ENCODE data around the gene TP63. TPM values are rescaled to one million over a fixed set of nuclear protein-coding genes. Genes with fewer than 3 reads are reported as not detected.

The TP63 gene
- total and polyA plus RNA-seq, 2 experiments from 2014 or later: not detected

- TF ChIP-seq, protein P1, sequence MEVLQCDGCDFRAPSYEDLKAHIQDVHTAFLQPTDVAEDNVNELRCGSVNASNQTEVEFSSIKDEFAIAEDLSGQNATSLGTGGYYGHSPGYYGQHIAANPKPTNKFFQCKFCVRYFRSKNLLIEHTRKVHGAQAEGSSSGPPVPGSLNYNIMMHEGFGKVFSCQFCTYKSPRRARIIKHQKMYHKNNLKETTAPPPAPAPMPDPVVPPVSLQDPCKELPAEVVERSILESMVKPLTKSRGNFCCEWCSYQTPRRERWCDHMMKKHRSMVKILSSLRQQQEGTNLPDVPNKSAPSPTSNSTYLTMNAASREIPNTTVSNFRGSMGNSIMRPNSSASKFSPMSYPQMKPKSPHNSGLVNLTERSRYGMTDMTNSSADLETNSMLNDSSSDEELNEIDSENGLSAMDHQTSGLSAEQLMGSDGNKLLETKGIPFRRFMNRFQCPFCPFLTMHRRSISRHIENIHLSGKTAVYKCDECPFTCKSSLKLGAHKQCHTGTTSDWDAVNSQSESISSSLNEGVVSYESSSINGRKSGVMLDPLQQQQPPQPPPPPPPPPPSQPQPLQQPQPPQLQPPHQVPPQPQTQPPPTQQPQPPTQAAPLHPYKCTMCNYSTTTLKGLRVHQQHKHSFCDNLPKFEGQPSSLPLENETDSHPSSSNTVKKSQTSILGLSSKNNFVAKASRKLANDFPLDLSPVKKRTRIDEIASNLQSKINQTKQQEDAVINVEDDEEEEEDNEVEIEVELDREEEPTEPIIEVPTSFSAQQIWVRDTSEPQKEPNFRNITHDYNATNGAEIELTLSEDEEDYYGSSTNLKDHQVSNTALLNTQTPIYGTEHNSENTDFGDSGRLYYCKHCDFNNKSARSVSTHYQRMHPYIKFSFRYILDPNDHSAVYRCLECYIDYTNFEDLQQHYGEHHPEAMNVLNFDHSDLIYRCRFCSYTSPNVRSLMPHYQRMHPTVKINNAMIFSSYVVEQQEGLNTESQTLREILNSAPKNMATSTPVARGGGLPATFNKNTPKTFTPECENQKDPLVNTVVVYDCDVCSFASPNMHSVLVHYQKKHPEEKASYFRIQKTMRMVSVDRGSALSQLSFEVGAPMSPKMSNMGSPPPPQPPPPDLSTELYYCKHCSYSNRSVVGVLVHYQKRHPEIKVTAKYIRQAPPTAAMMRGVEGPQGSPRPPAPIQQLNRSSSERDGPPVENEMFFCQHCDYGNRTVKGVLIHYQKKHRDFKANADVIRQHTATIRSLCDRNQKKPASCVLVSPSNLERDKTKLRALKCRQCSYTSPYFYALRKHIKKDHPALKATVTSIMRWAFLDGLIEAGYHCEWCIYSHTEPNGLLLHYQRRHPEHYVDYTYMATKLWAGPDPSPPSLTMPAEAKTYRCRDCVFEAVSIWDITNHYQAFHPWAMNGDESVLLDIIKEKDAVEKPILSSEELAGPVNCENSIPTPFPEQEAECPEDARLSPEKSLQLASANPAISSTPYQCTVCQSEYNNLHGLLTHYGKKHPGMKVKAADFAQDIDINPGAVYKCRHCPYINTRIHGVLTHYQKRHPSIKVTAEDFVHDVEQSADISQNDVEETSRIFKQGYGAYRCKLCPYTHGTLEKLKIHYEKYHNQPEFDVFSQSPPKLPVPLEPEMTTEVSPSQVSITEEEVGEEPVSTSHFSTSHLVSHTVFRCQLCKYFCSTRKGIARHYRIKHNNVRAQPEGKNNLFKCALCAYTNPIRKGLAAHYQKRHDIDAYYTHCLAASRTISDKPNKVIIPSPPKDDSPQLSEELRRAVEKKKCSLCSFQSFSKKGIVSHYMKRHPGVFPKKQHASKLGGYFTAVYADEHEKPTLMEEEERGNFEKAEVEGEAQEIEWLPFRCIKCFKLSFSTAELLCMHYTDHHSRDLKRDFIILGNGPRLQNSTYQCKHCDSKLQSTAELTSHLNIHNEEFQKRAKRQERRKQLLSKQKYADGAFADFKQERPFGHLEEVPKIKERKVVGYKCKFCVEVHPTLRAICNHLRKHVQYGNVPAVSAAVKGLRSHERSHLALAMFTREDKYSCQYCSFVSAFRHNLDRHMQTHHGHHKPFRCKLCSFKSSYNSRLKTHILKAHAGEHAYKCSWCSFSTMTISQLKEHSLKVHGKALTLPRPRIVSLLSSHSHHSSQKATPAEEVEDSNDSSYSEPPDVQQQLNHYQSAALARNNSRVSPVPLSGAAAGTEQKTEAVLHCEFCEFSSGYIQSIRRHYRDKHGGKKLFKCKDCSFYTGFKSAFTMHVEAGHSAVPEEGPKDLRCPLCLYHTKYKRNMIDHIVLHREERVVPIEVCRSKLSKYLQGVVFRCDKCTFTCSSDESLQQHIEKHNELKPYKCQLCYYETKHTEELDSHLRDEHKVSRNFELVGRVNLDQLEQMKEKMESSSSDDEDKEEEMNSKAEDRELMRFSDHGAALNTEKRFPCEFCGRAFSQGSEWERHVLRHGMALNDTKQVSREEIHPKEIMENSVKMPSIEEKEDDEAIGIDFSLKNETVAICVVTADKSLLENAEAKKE (CRISPR knock-in tag; IDR thresholded peaks at IDR 0.05): no peak
- TF ChIP-seq CREB1 (CRISPR knock-in tag; IDR thresholded peaks at IDR 0.05; ENCODE audit: low read depth) (no peak), ZNF331 (CRISPR knock-in tag; IDR thresholded peaks at IDR 0.05; ENCODE audit: low read depth) (no peak), ZNF114 (CRISPR knock-in tag; IDR thresholded peaks at IDR 0.05) (no peak), JUNB (IDR thresholded peaks at IDR 0.05; ENCODE audit: unreplicated experiment) (no peak), REST (IDR thresholded peaks at IDR 0.05; ENCODE audit: unreplicated experiment) (no peak), EZH2 (IDR thresholded peaks at IDR 0.05; ENCODE audit: low read depth, unreplicated experiment) (no peak), EZH2phosphoT487 (IDR thresholded peaks at IDR 0.05; ENCODE audit: unreplicated experiment) (no peak)
These were observed 269.4 kb downstream of the TP63 start (continued) for GRCh38 chr3:189900578-189900977.

Measured in GM23338 (cell line).